ENCODE measurements around the gene FBXO44. TPM values are rescaled to one million over a fixed set of nuclear protein-coding genes. Genes with fewer than 3 reads are reported as not detected.

FBXO44 gene
- polyA plus RNA-seq, 2 of the 4 experiments (the other 2 are of a cell fraction): 10.4 to 26.9 TPM

GRCh38 chr1:11649237-11649623, 5.4 kb upstream of the FBXO44 start:
- no peak overlapping the region for H3K4me3 ChIP-seq
- no peak for FAIRE-seq
- no peak overlapping the region for H3K27ac ChIP-seq
- DNase-seq (ENCODE audit: low read depth in 1 of 2, low spot score in 1 of 2): no peak
- 0 out of 3 replicates have a peak overlapping the region, but pooled peaks have one; percentile 23 for H3K4me2 ChIP-seq
- peaks cover 14% of the 10 kb centered on the region for H3K4me1 ChIP-seq
- ATAC-seq: no peak
- POLR2A ChIA-PET: no interaction called here
- CTCF ChIA-PET: interaction anchor here (0.5 to 11.1 kb wide), 16 partner anchors 15 to 612 kb away, joined by 3 to 124 read pairs (median 6); partner anchors contain the start of genes AGTRAP and FBXO6
- TF ChIP-seq HEYL (CRISPR knock-in tag; IDR thresholded peaks at IDR 0.05) (no peak), SMC3 (IDR thresholded peaks at IDR 0.05) (no peak), FOSB (CRISPR knock-in tag; IDR thresholded peaks at IDR 0.05) (no peak), GATA3 (IDR thresholded peaks at IDR 0.05; ENCODE audit: borderline replicate concordance) (no peak), ZFP36 (IDR thresholded peaks at IDR 0.05; ENCODE audit: borderline replicate concordance, partially characterized antibody) (no peak), POLR2A (IDR thresholded peaks at IDR 0.05; ENCODE audit: low read length) (no peak), CHD4 (IDR thresholded peaks at IDR 0.05; ENCODE audit: borderline replicate concordance) (no peak), ESRRA (IDR thresholded peaks at IDR 0.05; ENCODE audit: borderline replicate concordance, low read length) (no peak)
- TF ChIP-seq, protein P1, sequence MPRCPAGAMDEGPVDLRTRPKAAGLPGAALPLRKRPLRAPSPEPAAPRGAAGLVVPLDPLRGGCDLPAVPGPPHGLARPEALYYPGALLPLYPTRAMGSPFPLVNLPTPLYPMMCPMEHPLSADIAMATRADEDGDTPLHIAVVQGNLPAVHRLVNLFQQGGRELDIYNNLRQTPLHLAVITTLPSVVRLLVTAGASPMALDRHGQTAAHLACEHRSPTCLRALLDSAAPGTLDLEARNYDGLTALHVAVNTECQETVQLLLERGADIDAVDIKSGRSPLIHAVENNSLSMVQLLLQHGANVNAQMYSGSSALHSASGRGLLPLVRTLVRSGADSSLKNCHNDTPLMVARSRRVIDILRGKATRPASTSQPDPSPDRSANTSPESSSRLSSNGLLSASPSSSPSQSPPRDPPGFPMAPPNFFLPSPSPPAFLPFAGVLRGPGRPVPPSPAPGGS (IDR thresholded peaks at IDR 0.05): no peak
- 51% methylated on average over 7 of the region's 9 CpGs for WGBS (ENCODE audit: missing lambda C conversion rate)
- H3K9me3 ChIP-seq: no peaks in the 10 kb centered on the region

DNA sequence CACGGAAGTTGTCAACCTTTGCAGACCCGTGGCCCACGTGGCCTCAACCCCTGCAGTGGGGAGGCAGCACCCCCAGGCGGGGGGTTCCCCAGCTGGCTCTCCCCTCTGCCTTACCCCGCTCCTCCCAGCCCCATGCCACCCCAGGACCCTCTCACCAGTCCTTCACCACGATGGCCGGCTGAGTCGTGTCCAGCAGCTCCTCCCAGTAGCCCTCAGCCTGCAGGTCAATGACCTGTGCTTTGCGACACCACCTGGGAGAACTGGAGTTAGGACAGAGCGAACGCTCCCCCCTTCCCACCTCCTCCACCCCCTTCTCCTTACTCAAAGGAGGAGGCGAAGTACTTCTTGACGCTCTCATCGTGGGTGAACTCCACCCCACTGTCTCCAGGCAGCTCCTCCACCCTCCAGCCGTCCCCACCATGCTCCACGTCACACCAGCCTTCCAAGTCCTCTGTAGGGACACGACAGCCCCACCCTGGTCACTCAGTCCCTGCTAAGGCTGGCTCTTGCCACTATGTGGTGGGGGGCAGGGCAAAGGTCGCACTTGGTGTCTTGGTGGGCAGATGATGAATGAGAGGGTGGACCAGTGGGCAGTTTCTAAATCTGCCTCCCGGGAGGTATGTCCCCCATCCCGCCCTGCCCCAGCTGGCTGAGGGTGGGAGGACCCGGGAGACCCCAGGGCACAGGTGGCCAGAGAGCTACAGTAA, 4.9 kb upstream of the FBXO44 start:
- FAIRE-seq (no peak), ATAC-seq (no peak), DNase-seq (ENCODE audit: low read depth in 1 of 2, low spot score in 1 of 2) (no peak)
- CTCF ChIA-PET: interaction anchor here (0.5 to 11.1 kb wide), 29 partner anchors 8 to 613 kb away, joined by 3 to 124 read pairs (median 5); partner anchors contain the start of genes AGTRAP, DISP3 and FBXO6
- WGBS (ENCODE audit: missing lambda C conversion rate): 52% methylated on average over 15 of the region's 21 CpGs
- H3K4me3 ChIP-seq: peak overlapping the region; percentile 26; the same call in 2 of the 3 replicates
- TF ChIP-seq FOXS1 (CRISPR knock-in tag; IDR thresholded peaks at IDR 0.05) (no peak), SMC3 (IDR thresholded peaks at IDR 0.05) (no peak), POLR2A (IDR thresholded peaks at IDR 0.05; ENCODE audit: low read length) (no peak), ZC3H11A (IDR thresholded peaks at IDR 0.05) (no peak), CHD2 (IDR thresholded peaks at IDR 0.05; ENCODE audit: low read length, partially characterized antibody) (no peak), SREBF2 (IDR thresholded peaks at IDR 0.05) (no peak), MAX (IDR thresholded peaks at IDR 0.05) (no peak), FOSB (CRISPR knock-in tag; IDR thresholded peaks at IDR 0.05) (no peak), USF2 (IDR thresholded peaks at IDR 0.05) (no peak), EHMT2 (IDR thresholded peaks at IDR 0.05; ENCODE audit: low read depth) (no peak), NFE2L2 (conservative IDR thresholded peaks at IDR 0.05; ENCODE audit: low read length) (no peak), HEYL (CRISPR knock-in tag; IDR thresholded peaks at IDR 0.05) (no peak), REST (IDR thresholded peaks at IDR 0.05) (no peak), ZFP36 (IDR thresholded peaks at IDR 0.05; ENCODE audit: borderline replicate concordance, partially characterized antibody) (no peak), CBX2 (IDR thresholded peaks at IDR 0.05; ENCODE audit: borderline replicate concordance, low read depth) (no peak), E2F6 (IDR thresholded peaks at IDR 0.05; ENCODE audit: borderline replicate concordance, low read depth) (no peak)
- H3K4me2 ChIP-seq: peak overlapping the region; percentile 83
- H3K27ac ChIP-seq: peak overlapping the region in 1 of 2 experiments; percentile 81; a peak in 3 of 6 replicates
- no peaks in the 10 kb centered on the region for H3K9me3 ChIP-seq
- H3K4me1 ChIP-seq: peaks cover 14% of the 10 kb centered on the region
- POLR2A ChIA-PET: no interaction called here
